ENCODE measurements around the gene WDR87.
A peak's percentile ranks its signal among the peaks of the same experiment; 100 is the strongest.
"Not testable (repeated sequence)": the region's sequence is repeated elsewhere in the genome, so short reads cannot be mapped to it uniquely, and the experiment has no call there.

Gene WDR87

DNA sequence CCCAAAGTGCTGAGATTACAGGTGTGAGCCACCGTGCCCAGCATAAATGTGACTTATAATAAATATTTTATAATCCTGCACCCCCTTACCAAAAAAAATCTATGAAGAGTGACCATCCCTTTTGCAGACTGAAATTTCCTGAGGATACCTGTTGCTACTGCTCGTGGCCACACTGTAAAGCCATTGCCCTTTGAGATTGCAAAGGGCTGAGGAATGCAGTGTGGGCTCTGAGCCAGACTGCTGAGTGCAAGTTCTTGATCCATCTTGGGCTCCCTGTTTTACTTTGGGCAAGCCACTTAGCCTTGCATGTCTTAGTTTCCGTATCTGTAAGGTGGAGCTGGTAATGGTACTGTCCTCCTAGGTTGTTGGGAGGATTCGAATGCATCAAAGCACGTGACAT, 24.0 kb upstream of the WDR87 start:
- no peak for DNase-seq (ENCODE audit: low read depth)

DNA sequence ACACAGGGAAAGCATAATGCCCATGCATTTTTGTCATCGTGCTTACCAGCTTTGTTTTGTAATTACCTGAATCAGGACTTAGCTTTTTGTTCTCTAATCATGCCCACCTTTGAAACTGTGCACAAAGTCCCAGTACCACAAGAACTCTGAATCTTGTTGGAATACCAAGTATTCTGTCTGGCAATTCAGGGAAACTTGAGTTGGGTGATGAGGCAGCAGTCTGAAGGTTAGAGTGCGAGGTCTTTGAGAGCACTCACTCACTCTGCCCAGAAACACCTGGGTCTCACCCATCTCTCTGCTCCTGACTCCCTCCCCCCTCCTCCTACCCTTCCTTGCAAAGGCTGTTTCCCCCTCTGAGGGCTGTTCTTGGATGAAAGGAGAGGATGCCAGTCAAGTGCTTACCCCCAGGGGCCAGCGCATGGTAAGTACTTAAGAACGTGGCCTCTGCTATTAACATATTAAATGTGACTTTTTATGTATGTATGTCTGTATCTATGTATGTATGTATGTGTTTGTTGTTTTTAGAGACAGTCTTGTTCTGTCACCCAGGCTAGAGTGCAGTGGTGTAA, 23.0 kb upstream of the WDR87 start:
- DNase-seq (ENCODE audit: low read depth) = no peak

DNA sequence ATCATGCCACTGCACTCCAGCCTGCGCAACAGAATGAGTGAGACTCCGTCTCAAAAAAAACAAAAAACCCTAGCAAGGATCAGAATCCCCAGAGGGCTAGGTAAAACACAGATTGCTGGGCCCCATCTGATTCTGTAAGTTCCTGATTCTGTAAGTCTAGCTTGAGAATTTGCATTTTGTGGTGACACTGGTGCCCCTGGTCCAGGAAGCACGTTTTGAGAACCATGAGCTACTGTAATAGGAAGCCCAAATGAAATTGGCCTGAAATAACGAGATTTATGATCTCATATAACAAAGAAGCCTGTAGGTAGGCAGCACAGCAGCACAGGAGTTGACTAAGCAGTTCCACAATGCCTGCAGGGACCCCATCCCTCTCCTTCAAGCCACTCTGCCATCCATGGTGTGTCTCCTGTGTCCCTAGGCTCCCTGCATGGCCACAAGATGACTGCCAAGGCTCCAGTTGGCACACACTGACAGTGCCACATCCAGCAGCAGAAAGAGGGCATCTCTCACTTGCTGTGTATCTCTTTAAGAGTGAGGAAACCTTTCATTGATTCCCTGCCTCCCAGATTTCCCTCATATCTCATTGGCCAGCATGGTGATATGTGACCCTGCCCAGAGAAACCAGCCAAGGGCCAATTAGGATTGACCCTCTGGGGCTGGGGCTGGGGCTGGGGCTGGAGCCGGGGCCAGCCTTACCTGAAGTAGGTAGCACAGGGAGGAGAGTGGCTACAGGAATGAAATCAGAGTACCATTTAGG, 22.3 kb upstream of the WDR87 start:
- no peak for DNase-seq (ENCODE audit: low read depth)

DNA sequence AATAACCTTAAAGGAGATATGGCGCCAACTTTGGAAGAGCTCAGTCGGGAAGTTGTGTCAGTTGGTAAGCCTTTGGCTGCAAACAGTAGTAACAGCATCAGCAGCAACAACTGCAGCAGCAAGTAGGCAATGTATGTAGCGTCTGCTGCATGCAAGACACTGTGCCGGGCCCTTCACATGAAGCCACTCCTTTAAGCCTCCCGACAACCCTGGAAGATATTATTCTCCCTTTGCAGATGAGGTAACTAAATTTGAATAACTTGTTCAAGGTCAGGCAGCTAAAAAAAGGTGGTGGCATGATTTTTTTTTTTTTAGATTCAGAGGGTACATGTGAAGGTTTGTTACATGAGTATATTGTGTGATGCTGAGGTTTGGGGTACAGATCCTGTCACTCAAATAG, 20.3 kb upstream of the WDR87 start:
- no peak for DNase-seq (ENCODE audit: low read depth)

DNA sequence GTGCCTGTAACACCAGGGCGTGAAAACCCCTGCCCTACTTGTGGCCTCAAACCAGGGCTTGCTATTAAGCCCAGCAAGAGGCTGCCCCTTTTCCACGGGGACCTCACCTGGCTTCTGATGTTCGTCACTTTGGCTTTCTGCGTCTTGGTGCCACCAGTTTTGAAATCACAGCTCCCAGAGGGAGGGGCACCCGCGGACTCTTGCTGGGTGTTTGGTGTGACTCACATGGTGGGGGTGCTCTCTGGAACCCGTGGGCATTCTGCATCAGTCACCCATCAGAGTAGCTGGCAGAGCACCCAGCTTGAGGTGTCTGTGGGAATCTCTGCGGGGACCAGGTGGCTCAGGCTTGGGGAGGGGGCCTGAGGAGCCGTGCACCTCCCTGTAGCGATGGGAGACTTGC, 19.9 kb upstream of the WDR87 start:
- DNase-seq (ENCODE audit: low read depth) = no peak

DNA sequence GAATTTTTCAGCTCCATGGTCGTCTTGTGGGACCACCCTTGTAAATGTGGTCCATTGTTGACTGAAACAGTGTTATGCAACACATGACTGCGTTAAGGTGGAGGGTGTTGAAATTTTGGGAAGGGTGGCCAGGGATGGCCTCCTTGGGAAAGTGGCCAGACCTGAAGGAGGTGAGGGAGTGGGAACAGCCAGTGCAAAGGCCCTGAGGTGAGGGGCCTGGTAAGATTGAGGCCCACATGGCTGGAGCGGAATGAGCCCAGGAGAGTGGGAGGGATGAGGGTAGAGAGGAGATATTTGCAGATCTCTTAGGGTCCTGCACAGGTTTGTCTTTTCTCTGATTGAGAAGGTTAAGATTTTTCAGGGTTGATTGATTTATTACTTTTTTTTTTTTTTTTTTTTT, 18.8 kb upstream of the WDR87 start:
- no peak for DNase-seq (ENCODE audit: low read depth)

DNA sequence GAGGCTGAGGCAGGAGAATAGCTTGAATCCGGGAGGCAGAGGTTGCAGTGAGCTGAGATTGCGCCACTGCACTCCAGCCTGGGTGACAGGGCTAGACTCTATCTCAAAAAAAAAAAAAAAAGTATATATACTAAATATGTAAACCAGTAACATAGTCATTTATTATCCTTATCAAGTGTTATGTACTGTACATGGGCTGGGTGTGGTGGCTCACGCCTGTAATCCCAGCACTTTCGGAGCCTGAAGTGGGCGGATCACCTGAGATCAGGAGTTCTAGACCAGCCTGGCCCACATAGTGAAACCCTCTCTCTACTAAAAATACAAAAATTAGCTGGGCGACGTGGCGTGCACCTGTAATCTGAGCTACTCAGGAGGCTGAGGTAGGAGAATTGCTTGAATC, 18.2 kb upstream of the WDR87 start:
- not testable (repeated sequence) for DNase-seq (ENCODE audit: low read depth)

DNA sequence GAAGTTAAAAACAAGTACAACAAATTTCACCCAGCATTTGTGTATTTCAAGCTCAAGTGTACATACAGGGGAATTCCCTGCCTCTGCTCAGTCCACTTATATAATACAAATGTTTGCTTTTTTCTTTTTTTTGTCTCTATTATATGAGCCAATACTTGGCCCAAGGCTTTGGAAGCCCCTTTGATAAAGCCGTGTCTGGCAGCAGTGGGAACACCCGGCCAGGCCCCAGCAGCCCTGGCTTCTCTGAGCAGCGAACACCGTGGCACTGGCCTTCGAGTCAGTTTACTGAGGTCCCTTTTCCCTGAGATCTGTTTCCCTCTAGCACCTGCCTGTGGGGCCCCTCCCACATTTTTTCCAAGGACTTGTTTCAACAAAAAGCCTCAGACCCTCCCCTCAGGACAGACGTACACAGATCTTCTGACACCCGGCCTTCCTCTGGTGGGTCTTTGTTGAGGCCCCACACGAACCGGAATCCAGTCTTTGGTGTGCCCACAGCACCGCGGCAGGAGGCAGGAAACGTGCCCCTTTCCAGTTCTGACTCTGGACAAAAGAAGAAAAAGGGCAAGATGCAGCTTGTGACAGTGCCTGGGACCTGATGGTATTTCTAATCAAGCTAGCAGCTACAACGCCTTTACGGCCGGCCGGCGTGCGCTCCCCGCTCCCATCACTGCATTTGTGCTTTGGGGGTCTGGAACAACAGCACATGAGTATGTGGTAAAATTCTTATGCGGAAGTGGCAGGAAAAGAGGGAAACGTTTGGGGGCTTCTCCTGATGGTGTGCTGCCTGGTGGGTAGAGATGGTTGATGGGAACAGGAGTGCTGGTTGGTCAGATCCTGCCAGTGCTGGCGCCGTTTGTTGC, 14.4 kb upstream of the WDR87 start:
- DNase-seq (ENCODE audit: low read depth) = no peak

DNA sequence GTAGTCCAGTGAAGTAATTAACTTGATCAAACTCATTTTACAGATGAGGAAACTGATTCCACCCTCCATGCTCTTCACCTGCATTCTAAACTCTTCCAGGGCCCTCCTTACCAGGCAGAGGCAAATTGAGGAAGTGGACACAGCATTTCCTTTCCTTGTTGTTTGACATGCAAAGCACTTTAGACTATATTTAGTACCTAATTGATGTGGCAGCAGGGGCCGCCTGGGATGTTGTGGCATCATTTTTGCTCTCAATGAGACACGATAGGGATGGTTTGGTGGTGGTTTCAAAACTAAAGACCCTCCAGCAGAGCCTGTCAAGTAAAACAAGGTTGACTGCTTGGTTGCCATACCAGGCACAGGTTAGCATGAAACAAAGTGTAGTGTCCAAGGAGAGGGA, 8.5 kb upstream of the WDR87 start:
- DNase-seq (ENCODE audit: low read depth) = no peak

DNA sequence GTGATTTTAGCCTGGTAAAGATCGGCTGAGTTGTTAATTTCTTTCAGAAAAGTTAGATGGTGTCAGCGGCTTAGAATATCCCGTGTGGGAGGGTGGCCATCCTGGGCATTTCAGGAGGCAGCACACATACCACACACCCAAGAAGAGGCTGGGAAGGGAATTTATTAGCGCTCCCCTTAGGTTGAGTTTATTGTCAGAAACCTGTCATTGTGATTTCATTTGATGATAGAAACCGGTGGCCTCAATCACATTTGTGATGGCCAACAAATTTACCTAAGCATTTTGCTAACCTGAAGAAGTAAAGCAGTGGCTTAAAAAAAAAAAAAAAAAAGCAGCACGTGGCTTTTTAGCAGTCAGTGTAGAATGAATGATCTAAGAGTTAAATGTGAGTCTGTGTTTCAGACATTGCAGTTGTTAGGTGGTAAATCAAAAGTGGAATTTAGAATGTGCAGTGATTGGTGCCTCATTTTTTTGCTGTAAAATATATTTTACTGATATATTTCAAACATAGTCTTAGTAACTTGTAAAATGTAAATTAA, 3.3 kb upstream of the WDR87 start:
- no peak for DNase-seq (ENCODE audit: low read depth)

DNA sequence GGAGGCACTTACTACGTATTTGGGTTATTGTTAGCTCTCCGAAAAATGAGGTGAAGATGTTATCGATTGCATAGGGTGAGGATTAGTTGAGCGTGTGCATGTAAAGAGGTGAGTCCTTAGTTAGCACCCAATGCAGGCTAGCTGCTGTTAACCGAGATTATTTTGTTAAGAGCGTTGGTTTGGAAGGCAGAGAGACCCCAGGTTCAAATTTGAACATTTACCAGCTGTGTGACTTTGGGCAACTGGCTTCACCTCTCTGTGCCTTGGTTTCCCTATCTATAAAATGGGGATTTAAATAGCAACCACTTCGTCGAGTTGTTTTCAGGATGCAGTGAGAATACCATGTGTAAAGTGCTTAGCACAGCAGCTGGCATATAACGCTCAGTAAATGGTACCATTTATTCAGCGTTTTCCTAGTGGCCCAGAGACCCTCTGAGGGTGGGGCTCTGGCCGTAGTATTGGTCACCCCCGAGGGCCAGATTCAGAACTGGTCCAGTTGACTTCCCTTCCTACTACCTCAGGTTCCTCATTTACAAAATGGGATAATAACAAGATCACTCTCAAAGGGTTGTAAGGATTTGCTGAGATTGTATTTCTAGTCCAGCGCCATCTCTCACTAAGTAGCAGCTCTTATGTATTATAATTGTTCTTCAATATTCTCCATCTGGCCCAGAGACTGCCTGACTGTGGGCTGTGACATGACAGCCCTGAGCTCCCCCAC, 1.5 kb upstream of the WDR87 start:
- DNase-seq (ENCODE audit: low read depth) = no peak

DNA sequence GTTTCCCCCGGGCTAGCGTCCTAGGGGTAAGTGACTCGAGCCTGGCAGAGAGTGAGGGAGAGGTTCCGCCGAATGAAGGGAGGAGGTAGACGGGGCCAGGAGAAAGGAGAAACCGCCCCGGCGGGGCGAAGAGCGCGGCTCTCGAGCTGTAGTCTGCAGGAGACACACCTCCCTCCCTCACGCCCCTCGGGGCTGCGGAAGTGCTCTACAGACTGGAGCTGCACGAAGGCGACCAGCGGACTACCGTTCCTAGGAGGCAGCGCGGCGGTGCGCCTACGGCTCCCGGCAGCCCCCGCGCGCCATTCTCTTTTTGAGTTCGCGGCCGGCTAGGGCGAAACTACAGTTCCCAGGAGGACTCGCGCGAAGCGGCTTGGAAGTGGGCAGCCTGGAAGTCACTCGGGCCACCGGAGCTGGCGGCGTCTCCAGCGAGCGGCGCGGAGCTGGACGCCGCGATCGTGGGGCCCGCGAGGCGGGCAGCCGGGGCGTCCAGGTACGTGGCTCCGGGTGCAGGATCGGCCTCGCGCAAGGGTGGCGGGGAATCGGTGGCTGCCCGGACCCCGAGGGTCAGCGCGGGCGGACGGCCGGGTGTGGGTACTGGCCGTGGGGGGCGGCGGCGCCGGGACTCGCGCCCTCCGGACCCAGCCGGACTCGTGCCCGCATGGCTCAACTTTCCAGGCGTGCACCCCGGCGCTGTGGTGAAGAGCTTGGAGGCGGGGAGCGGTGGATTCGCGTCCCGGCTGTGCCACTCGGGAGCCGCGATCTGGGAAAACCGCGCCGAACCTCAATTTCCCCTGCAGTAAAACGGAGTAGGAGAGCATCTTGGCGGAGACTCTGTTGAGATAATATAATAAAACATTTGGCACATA, 708 bp upstream of the WDR87 start, which contains the start of gene SIPA1L3:
Gene SIPA1L3 (plus strand): TSS at position 340 of the 866 bp plus-strand sequence. CDS start 174,358 bp downstream, outside the sequence.
- DNase-seq (ENCODE audit: low read depth) = peak; percentile 61

DNA sequence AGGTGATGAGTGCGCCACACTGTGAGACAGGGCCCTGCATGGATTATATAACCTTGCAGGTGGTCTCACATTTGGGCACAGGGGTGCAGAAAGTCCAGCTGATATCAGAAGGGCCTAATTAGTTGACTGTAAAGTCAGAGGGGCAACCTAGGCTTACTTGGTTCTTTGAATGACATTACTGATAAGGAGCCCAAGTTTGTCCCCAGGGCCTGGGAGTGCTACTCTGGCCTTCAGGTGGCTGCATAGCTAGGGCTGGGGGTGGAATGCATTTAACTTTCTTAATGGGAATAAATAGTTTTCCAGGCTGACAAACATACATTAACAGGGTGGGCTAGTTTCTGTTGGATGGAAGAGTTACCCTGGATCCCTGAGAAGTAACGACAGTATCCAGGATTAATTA, 3.3 kb downstream of the WDR87 start:
- no peak for DNase-seq (ENCODE audit: low read depth)

DNA sequence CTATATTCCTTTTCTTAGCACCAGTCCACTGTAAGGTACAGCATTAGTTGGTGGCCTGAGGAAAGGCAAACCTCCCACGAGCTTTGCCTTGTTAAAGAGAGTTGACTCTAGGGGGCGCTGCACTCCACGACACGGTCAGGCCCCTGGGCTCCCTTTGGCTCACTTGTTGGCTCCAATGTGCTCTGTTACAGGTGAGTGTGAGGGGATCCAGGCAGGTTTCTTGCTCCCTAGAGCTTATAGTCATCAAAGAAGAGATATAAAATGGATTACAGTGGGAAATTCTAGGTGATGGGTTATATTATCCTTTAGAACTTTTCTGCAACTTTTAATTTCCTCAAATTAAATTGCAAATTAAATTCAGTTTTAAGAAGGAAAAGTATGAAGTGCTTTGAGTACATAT, 3.7 kb downstream of the WDR87 start:
- no peak for DNase-seq (ENCODE audit: low read depth)

DNA sequence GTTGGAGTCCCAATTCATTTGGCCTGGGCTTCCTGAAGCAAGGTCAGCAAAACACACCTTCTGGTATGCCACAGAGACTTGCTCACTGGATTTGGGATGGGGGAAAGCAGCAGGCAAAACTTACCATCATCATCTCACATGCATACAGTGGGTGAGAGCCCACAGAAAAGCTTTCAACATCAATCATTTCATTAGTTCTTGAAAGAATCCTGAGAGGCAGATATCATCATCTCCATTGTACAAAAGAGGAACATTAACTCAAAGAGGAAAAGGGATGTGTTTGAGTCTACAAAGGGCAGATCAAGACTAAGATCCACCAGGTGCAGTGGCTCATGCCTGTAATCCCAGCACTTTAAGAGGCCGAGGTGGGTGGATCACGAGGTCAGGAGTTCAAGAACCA, 6.4 kb downstream of the WDR87 start:
- no peak for DNase-seq (ENCODE audit: low read depth)

DNA sequence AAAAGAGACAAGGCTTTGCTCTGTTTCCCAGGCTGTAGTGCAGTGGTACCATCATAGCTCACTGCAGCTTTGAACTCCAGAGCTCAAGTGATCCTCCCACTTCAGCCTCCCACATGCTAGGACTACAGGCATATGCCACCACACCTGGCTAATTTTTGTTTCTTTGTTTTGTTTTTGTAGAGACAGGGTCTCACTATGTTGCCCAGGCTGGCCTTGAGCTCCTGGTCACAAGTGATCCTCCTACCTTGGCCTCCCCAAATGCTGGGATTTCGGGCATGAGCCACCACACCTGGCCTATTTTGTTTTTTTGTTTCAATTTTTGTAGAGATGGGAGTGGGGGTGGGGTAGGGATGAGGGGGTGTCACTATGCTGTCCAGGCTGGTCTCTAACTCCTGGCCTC, 6.9 kb downstream of the WDR87 start:
- DNase-seq (ENCODE audit: low read depth) = no peak

DNA sequence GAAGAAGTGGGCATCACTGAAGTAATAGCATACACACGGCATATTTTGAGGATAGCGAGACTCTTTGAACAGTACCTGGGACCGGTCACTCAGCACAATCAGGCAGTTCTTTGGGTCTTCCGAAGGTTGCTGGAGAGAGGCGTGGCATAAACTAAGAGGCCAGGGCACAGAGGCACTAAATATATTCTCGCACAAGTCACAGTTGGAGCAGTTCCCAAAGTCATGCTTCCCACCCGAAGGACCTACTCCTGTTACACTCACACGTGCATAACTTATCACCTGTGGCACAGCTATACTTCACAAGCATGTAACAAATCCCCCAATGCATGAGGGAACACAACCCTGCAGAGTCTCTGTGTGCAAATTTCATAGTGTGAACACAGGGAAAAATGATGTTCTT, 10.2 kb downstream of the WDR87 start:
- DNase-seq (ENCODE audit: low read depth) = no peak

DNA sequence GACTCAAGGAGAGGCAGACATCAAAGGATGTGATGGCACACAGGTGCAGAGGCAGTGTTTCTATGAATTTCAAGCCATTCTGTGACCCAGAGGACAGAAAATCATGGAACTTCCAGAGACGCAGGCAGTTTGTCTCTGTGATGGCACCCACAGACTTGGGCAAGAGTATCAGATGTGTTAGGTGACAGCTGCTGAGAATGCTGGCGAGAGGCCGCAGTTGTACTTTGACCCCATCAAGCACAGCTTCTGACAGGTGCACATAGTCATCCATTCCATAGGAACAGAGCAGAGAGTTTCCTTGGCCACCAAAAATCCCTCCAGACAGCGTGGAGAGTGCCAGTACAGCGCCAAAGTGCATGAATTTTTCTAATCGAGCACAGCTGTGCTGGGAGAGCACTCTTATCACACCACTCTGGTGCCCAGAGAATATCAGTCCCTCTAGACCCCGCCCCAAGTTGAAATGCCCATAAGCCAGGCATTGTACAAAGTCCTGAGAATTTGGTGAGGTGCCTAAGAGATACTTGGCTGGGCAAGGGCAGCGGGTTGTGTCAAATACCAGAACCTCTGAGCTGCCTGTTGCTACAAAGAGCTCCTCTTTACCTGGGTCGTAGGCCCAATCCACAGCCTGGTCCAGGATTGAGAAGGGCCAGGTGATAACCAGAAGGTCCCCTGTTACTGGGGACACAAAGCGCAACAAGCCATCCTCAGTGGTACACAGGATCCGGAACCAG, 12.4 kb downstream of the WDR87 start:
- DNase-seq (ENCODE audit: low read depth) = no peak

DNA sequence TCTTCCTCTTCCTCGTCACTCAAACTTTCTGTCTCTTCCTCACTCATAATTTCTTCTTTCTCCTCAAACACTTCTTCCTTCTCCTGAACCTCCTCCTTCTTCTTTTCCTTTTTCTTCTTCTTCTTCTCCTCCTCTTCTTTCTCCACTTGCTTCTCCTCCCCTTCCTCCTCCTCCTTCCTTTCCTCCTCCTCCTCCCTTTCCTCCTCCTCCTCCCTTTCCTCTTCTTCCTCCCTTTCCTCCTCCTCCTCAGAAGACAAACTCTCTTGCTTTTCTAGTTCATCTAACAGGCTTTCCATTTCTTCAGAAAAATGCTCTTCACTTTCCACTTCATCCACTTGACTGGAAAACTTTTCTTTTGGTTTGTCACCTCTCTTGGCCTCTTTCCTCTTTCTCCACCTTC, 19.8 kb downstream of the WDR87 start:
- DNase-seq (ENCODE audit: low read depth) = no peak

DNA sequence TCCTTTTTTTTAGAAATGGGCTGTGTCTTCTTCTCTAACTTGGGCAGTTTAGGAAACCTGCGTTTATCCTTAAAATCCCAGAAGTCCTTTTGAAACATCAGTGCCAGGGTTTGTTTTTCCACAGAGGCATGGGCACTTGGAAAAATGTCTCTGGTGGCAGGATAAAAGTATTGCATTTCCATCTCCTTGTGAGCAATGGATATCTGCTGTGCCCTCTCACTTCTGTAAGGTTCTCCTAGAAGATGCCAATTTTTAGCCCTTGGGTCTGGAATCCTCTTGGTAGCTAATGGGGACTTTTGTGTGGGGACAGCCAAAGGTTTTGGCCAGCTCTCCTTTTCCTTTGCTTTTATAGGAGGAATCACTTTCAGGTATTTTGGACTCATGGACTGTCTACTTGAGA, 21.0 kb downstream of the WDR87 start:
- DNase-seq (ENCODE audit: low read depth) = no peak
